GM19467 (cell line): ENCODE data around the gene CXCR6.
A peak's percentile ranks its signal among the peaks of the same experiment; 100 is the strongest.
"Not testable (repeated sequence)": the region's sequence is repeated elsewhere in the genome, so short reads cannot be mapped to it uniquely, and the experiment has no call there.

Experiments
- ATAC-seq: cut with Tn5 transposase; IDR thresholded peaks from one replicate; pipeline ENCODE4 v1.9.1; 2021; ENCODE audit warnings: mild to moderate bottlenecking, moderate library complexity; ENCODE audit not compliant: unreplicated experiment

CXCR6 gene

GRCh38 chr3:45985532-45986302 lies 42.5 kb downstream of the CXCR6 start:
- ATAC-seq: no peak

GRCh38 chr3:45986303-45986982 lies 43.2 kb downstream of the CXCR6 start:
- ATAC-seq: no peak

GRCh38 chr3:45987368-45988291 lies 44.4 kb downstream of the CXCR6 start:
- ATAC-seq: no peak

GRCh38 chr3:45988362-45988761 lies 45.1 kb downstream of the CXCR6 start:
- ATAC-seq: no peak

GRCh38 chr3:45988804-45989203 lies 45.5 kb downstream of the CXCR6 start:
- ATAC-seq: no peak

GRCh38 chr3:45990181-45990580 lies 46.9 kb downstream of the CXCR6 start:
- ATAC-seq: no peak

- no peak for ATAC-seq
Observed at GRCh38 chr3:45991341-45991740, 48.1 kb downstream of the CXCR6 start.

- no peak for ATAC-seq
Observed at GRCh38 chr3:45992133-45992729, 49.0 kb downstream of the CXCR6 start.

GRCh38 chr3:45992821-45993221 lies 49.6 kb downstream of the CXCR6 start:
- ATAC-seq: no peak

GRCh38 chr3:45993421-45994027 lies 50.3 kb downstream of the CXCR6 start:
- ATAC-seq: no peak

- ATAC-seq: peak; percentile 23
Observed at GRCh38 chr3:45994419-45995235, 51.4 kb downstream of the CXCR6 start.

GRCh38 chr3:45995236-45996192 lies 52.2 kb downstream of the CXCR6 start, which contains the start of gene FYCO1:
TSS of gene FYCO1 (minus strand) at chr3:45995824. CDS start at chr3:45984910, 10,914 bp downstream.
- peak; percentile 86 for ATAC-seq

- not testable (repeated sequence) for ATAC-seq
Observed at GRCh38 chr3:45997499-45997898, 54.2 kb downstream of the CXCR6 start.

- ATAC-seq: no peak
Observed at GRCh38 chr3:45997942-45998341, 54.7 kb downstream of the CXCR6 start.
